Measurements from ENCODE around the gene SLPI.

SLPI gene

GRCh38 chr20:45282700-45283550 is 28.6 kb upstream of the SLPI start:
- in situ Hi-C loops (cut with HindIII; ENCODE audit: low sequenced_read_pairs) = loop anchor here (25.0 kb wide), 1 partner anchor 96 kb away; no protein-coding TSS in a partner anchor

- in situ Hi-C loops (cut with HindIII; ENCODE audit: low sequenced_read_pairs) = loop anchor here (25.0 kb wide), 1 partner anchor 93 kb away; no protein-coding TSS in a partner anchor
Observed at GRCh38 chr20:45279992-45280391, 25.6 kb upstream of the SLPI start.

GRCh38 chr20:45275338-45275737 is 21.0 kb upstream of the SLPI start:
- in situ Hi-C loops (cut with HindIII; ENCODE audit: low sequenced_read_pairs) = loop anchor here (25.0 kb wide), 1 partner anchor 88 kb away; no protein-coding TSS in a partner anchor

GRCh38 chr20:45269754-45270270 is 15.4 kb upstream of the SLPI start:
- in situ Hi-C loops (cut with HindIII; ENCODE audit: low sequenced_read_pairs) = no loop called here

- in situ Hi-C loops (cut with HindIII; ENCODE audit: low sequenced_read_pairs) = no loop called here
Observed at GRCh38 chr20:45269056-45269455, 14.7 kb upstream of the SLPI start.

- in situ Hi-C loops (cut with HindIII; ENCODE audit: low sequenced_read_pairs) = no loop called here
Observed at GRCh38 chr20:45268531-45268930, 14.2 kb upstream of the SLPI start.

GRCh38 chr20:45266977-45267376 is 12.6 kb upstream of the SLPI start:
- in situ Hi-C loops (cut with HindIII; ENCODE audit: low sequenced_read_pairs) = no loop called here

GRCh38 chr20:45263556-45264266 is 9.3 kb upstream of the SLPI start:
- in situ Hi-C loops (cut with HindIII; ENCODE audit: low sequenced_read_pairs) = no loop called here

GRCh38 chr20:45258664-45259063 is 4.3 kb upstream of the SLPI start:
- in situ Hi-C loops (cut with HindIII; ENCODE audit: low sequenced_read_pairs) = no loop called here

- in situ Hi-C loops (cut with HindIII; ENCODE audit: low sequenced_read_pairs) = no loop called here
Observed at GRCh38 chr20:45258259-45258658, 3.9 kb upstream of the SLPI start.

GRCh38 chr20:45257711-45258110 is 3.3 kb upstream of the SLPI start:
- in situ Hi-C loops (cut with HindIII; ENCODE audit: low sequenced_read_pairs) = no loop called here

GRCh38 chr20:45257161-45257560 is 2.8 kb upstream of the SLPI start:
- in situ Hi-C loops (cut with HindIII; ENCODE audit: low sequenced_read_pairs) = no loop called here

- in situ Hi-C loops (cut with HindIII; ENCODE audit: low sequenced_read_pairs) = no loop called here
Observed at GRCh38 chr20:45253261-45253660, 1.1 kb downstream of the SLPI start.

- in situ Hi-C loops (cut with HindIII; ENCODE audit: low sequenced_read_pairs) = no loop called here
Observed at GRCh38 chr20:45251884-45252560, 2.3 kb downstream of the SLPI start.

GRCh38 chr20:45248609-45249008 is 5.8 kb downstream of the SLPI start:
- in situ Hi-C loops (cut with HindIII; ENCODE audit: low sequenced_read_pairs) = no loop called here

GRCh38 chr20:45247865-45248264 is 6.5 kb downstream of the SLPI start:
- in situ Hi-C loops (cut with HindIII; ENCODE audit: low sequenced_read_pairs) = no loop called here

GRCh38 chr20:45246109-45246508 is 8.3 kb downstream of the SLPI start:
- in situ Hi-C loops (cut with HindIII; ENCODE audit: low sequenced_read_pairs) = no loop called here

GRCh38 chr20:45238139-45238538 is 16.2 kb downstream of the SLPI start:
- in situ Hi-C loops (cut with HindIII; ENCODE audit: low sequenced_read_pairs) = no loop called here

GRCh38 chr20:45235995-45236394 is 18.4 kb downstream of the SLPI start:
- in situ Hi-C loops (cut with HindIII; ENCODE audit: low sequenced_read_pairs) = no loop called here

GRCh38 chr20:45230631-45231030 is 23.7 kb downstream of the SLPI start:
- in situ Hi-C loops (cut with HindIII; ENCODE audit: low sequenced_read_pairs) = no loop called here
